Right ventricle myocardium superior (tissue), 1 donor: ENCODE results near the gene SNAPC4. TPM values are rescaled to one million over a fixed set of nuclear protein-coding genes. Genes with fewer than 3 reads are reported as not detected.
A peak's percentile ranks its signal among the peaks of the same experiment; 100 is the strongest.

Experiments
- ATAC-seq: fragments of 200-7000 bp; cut with Tn5 transposase; one replicate; pipeline ENCODE4 v1.9.1; 2020; ENCODE audit warnings: mild to moderate bottlenecking; ENCODE audit not compliant: poor library complexity
- DNase-seq: peaks from one replicate; pipeline ENCODE4 v3.0.0-alpha.2; 2020
- intact Hi-C: fragments of 100-400 bp; cut with DNase I; formaldehyde crosslinking; loops from one replicate; pipeline ENCODE4 v1.11.2; 2022
- total RNA-seq: library from RNA; stranded (reverse); fragmentation: NEBNext Ultra II Directional; extraction: Animal tissue kit (Norgen Biotek cat#: 25700); gene quantifications from one replicate; pipeline ENCODE4 v1.2.1, GENCODE V29; 2021
- donor health status: DM: no; HTN: yes; CAD: no; lungs with severe emphysema.

Gene SNAPC4
- total RNA-seq, 1 donor from 2014 or later, result 3.3 TPM

GRCh38 chr9:136379891-136380290 lies 20.1 kb downstream of the SNAPC4 start:
- ATAC-seq (no peak), DNase-seq (no peak)
- intact Hi-C loops, result no loop called here

DNA sequence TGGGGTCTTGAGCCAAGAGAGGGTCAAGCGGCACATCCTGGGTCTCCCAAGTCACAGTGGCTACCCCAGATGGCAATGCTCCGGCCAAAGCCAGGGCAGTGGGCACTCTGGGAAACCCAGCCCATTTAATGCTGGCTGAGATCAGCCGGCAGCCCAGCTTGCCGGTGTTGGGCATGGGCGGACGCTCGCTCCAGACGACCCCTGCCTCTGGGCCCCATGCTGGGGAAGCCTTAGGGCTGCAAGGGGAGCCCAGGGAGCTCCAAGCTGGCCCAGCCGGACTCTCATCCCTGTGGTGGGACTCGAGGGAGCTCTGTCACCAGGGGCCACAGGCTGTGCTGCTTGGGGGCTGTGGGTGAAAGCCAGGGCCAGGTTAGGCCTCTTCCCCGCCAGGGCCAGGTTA lies 20.6 kb downstream of the SNAPC4 start:
- intact Hi-C loops, result no loop called here
- DNase-seq, result no peak
- no peak for ATAC-seq

DNA sequence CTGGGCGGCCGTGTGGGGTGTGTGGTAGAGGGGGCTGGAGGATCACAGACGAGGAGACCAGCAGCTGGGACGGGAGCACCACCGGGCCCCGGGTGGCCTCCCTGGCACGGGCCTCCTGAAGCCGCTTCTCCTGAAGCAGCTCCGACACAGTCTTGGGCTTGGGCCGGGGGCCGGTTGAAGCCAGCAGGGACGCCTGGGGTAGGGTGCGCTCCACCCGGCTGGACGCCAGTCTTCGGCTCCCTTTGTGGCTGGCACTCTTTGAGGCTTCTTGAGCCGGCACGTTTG lies 21.0 kb downstream of the SNAPC4 start:
- ATAC-seq (no peak), DNase-seq (no peak)
- intact Hi-C loops, result no loop called here

- ATAC-seq, result peak; percentile 33
- DNase-seq, result no peak
- intact Hi-C loops, result no loop called here
These were observed 21.6 kb downstream of the SNAPC4 start for GRCh38 chr9:136378170-136379002.

DNA sequence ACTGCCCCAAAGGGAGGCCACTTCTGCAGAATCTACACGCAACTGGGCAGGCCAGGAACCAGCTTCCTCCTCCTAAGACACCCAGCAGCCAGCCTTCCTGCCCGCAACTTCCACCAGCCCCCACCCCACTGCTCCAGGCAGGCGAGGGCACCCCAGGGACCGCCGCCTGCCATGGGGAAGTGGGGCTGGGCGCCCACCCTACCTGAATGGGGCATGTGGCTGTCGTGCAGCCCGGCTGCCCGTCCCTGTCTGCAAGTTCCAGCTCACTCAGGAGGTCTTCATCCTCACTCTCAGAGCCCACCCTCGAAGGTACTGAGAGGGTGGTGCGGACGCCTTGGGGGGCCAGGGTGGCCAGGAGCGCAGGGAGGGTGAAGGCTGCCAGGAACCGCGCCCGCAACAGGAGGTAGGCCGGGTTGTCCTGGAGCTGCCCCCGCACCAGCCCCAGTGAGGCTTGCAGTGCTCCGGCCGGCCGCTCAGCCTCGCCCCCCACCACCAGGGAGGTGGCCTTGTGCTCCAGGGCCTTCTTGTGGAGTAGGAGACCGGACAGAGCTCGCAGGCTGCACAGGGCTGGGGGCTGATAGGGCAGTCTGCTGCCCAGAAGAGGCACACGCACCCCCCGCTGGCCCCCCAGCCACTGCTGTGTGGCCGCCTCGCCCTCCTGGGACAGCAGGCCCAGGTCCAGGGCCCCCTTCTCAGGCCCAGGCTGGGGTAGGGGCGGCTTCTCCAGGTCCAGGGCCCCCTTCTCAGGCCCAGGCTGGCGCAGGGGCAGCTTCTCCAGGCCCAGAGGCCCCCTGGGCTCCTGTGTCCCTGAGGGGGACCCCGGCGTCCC lies 22.4 kb downstream of the SNAPC4 start:
- intact Hi-C loops, result no loop called here
- no peak for DNase-seq

DNA sequence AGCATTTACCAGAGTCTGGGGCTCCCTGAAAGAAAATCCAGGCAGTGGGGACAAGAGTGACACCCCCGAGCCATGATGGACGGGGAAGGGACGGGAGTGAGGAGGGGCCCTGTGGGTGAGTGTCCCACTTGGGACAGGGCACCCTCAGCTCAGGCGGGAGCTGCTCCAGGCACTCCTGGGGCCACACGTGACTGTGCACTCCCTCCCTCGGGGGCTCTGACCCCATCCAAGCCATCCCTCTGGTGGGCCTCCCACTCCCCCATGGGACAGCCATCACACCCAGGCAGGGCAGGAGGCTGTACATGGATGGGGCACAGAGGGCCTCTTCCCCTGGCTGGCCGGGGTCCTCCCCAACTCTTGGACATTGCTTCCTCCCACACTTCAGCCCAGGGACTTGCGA lies 23.5 kb downstream of the SNAPC4 start:
- intact Hi-C loops, result no loop called here
- DNase-seq (no peak), ATAC-seq (no peak)

More for the DNA sequence above, 22.4 kb downstream of the SNAPC4 start:
- ATAC-seq, result no peak

GRCh38 chr9:136375096-136375495 lies 24.9 kb downstream of the SNAPC4 start:
- no peak for DNase-seq
- intact Hi-C loops, result no loop called here
- no peak for ATAC-seq

DNA sequence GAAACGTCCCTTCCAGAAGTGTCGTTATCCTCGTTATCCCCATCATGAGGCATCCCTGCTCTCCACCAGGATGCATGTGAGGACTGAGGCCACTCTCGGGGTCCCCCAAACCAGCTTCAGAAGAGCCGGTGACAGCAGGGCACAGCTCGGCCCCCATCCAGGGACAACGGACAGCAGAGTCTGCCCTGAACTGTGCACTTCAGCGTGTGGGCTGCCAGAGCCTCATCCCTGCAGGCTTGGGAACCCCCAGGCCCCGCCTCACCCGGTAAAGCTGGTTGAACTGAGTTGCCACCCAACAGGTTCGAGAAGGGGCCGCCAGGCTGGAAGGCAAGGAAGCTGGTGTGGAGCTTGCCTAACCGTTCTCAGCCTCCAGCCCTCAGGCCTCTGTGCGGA lies 25.8 kb downstream of the SNAPC4 start:
- ATAC-seq (no peak), DNase-seq (no peak)
- intact Hi-C loops, result no loop called here

DNA sequence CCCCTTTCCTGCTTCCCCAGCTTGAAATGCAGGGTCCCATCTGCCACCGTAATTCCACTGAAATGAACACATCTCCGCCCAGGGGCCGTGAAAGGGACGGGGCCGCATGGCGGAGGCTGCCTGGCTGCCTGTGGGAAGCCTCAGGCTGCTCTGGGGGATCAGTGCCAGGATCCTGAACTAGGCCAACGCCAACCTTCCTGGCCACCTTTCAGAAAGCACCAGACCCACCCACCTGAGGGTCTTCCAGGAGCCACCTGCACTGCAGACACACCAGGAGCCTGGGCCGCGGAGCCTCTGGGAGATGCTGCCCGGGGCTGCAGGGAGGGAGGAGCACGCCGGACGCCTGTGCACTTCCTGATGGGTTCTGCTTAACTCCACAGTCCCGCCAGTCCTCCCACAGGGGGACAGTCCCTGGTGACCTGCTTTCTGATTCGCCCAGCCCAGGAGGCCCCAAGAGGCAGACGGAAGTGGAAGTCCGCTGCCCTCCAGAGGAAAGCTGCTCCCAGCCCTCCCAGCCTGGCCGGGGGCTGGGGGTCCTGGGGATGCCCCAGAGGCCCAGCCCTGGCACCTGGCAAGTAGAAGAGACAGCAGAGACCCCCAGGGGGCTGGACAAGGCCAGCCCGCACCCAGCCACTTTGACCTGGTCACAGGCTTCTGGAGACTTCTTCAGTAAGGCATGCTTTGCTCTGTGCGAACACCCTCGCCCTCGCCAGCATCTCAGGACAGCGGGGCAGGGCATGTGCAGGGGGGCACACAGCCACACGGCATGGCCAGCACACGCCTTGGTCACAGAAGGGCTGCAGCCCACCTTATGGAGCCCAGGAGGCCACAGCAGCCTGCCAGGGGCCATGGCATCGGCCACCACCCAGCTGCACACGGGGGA lies 26.4 kb downstream of the SNAPC4 start, which contains the start of gene CARD9:
Gene CARD9, minus strand, starts transcription at position 370 of the 883 bp plus-strand sequence. CDS start 1,591 bp downstream, outside the sequence.
- intact Hi-C loops, result no loop called here
- ATAC-seq (peak; percentile 50), DNase-seq (peak; percentile 75)

- peak; percentile 55 for ATAC-seq
- intact Hi-C loops, result no loop called here
- DNase-seq, result peak; percentile 85
These were observed 27.2 kb downstream of the SNAPC4 start for GRCh38 chr9:136372561-136373299.

- DNase-seq (no peak), ATAC-seq (no peak)
- intact Hi-C loops, result no loop called here
These were observed 28.0 kb downstream of the SNAPC4 start for GRCh38 chr9:136372006-136372405.

GRCh38 chr9:136371533-136371880 lies 28.5 kb downstream of the SNAPC4 start:
- DNase-seq (no peak), ATAC-seq (no peak)
- intact Hi-C loops, result no loop called here

DNA sequence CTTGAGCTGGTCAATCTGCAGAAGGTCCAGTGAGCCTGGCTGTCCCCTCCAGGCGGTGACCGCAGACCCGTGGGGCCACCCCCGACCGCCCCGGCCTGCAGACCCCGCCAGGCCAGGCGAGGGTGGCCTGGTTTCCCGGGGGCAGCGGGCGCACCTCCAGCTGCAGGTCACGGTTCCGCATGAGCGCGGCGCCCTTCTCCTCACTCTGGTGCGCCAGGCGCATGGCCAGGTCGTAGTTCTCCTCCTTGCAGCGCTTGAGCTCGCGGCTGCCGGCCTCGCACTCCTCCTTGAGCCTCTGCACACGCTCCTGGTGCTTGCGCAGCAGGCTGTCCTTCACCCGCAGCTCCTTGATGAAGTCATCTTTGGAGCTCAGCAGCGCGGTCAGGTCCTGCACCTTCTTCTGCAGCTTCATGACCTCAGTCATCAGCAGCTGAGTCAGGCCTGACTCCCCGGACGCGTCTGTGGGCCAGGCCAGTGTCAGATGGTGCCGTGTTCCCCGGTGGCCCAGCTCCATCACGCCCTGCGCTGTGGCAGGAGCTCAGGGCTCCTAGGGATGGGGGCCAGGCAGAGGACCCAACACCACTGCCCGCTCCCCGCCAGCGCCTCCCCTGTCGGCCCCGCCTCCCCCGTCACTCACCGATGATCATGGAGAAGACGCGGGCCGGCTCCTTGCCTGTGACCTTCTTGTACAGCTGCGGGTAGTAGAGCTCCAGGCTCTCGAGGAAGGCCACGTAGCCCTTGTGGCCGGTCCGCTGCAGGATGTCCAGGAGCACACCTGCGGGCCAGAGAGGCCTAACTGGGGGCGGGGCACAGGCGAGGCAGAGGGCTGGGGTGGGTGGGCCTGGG lies 29.1 kb downstream of the SNAPC4 start:
- intact Hi-C loops, result no loop called here
- no peak for DNase-seq
- no peak for ATAC-seq

- no peak for DNase-seq
- intact Hi-C loops, result no loop called here
- no peak for ATAC-seq
These were observed 29.9 kb downstream of the SNAPC4 start for GRCh38 chr9:136370037-136370436.

DNA sequence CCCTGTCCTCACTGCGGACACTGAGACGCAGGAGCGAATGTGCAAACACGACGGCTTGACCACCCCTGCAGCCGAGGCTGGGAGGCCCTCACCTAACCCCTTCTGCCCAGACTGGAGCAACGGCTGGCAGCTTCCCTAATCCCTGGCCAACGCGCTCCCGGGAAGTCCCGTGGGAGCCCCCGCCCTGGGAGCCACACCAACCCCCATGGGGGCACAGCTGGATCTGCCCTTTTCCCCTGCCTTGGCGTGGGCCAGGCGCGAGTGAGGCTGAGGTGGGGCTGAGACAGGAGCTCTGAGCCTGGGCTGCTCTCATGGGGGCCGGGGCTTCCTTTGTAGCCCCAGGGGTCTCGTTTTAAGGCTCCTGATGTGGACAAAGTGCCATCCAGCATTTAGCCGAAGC lies 31.8 kb downstream of the SNAPC4 start:
- ATAC-seq (no peak), DNase-seq (no peak)
- intact Hi-C loops, result no loop called here

- intact Hi-C loops, result no loop called here
- no peak for DNase-seq
- no peak for ATAC-seq
These were observed 32.4 kb downstream of the SNAPC4 start for GRCh38 chr9:136367296-136368145.

DNA sequence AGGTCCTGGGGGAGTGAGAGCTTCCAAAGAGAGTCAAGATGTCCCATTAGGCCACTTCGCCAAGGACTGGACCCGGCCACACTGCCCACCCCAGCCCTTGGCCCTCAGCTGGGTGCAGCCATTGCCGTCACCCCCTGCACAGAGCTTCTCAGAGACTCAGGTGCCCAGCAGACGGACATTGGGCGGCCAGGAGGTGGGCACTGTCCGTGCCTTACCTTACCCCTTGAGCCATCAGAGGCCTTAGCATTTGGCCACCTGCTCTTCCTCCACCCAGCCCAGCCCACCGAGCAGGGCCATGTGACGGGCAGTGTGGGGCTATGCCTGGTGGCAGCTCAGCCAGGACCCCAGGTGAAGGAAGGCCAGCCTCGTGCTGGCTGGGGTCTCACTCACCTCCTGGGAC lies 33.1 kb downstream of the SNAPC4 start:
- intact Hi-C loops, result no loop called here
- DNase-seq (no peak), ATAC-seq (no peak)
